A673 (cell line): Measurements from ENCODE around the gene ITPR2. TPM values are rescaled to one million over a fixed set of nuclear protein-coding genes. Genes with fewer than 3 reads are reported as not detected.

Experiments
- BruUV-seq: library from RNA; stranded (reverse); fragments of 400-500 nt; replicated peaks from 2 replicates; lab custom pipeline; 2021; lab: Mats Ljungman, UMichigan
- CTCF ChIA-PET: fragments of 300-600 bp; sonication (Branson Sonifier 250); formaldehyde crosslinking; loops from one replicate; lab custom pipeline; 2022; ENCODE audit warnings: antibody characterized with exemption; lab: Charles Lee
- POLR2A ChIA-PET: fragments of 300-600 bp; sonication (Branson Sonifier 250); formaldehyde crosslinking; loops from one replicate; lab custom pipeline; 2022; ENCODE audit warnings: antibody characterized with exemption; ENCODE audit not compliant: low non-redundant PET; lab: Charles Lee
- DNase-seq: peaks from one replicate; pipeline ENCODE4 v3.0.0-alpha.2; 2015; ENCODE audit warnings: low spot score
- H3K27ac ChIP-seq: fragments of 200-600 bp; sonication (generic); 2 replicates; pipeline ENCODE4 v1.5.1; 2016; ENCODE audit warnings: mixed run types, low read depth, mild to moderate bottlenecking, mixed read lengths, antibody characterized with exemption, low read length; ENCODE audit not compliant: poor library complexity, severe bottlenecking
- H3K27me3 ChIP-seq: fragments of 200-600 bp; sonication (generic); replicated peaks from 2 replicates; pipeline ENCODE4 v1.6.1; 2017; ENCODE audit warnings: mixed run types, low read depth, mild to moderate bottlenecking, mixed read lengths, antibody characterized with exemption, low read length; ENCODE audit not compliant: insufficient read depth, poor library complexity
- H3K36me3 ChIP-seq: fragments of 200-600 bp; sonication (generic); 2 replicates; pipeline ENCODE4 v1.6.1; 2016; ENCODE audit warnings: mixed run types, mild to moderate bottlenecking, mixed read lengths, antibody characterized with exemption, low read length; ENCODE audit not compliant: insufficient read depth, poor library complexity, severe bottlenecking
- H3K4me1 ChIP-seq: fragments of 200-600 bp; sonication (generic); 2 replicates; pipeline ENCODE4 v1.6.1; 2017; ENCODE audit warnings: mixed run types, mild to moderate bottlenecking, mixed read lengths, antibody characterized with exemption, low read length; ENCODE audit not compliant: insufficient read depth, poor library complexity, severe bottlenecking
- H3K4me3 ChIP-seq: fragments of 200-600 bp; sonication (generic); 2 replicates; pipeline ENCODE4 v1.5.1; 2016; ENCODE audit warnings: low read depth, mixed run types, mild to moderate bottlenecking, mixed read lengths, low read length; ENCODE audit not compliant: poor library complexity, severe bottlenecking
- H3K9me3 ChIP-seq: fragments of 200-600 bp; sonication (generic); 2 replicates; pipeline ENCODE4 v1.6.1; 2016; ENCODE audit warnings: mixed run types, low read depth, mild to moderate bottlenecking, mixed read lengths, antibody characterized with exemption, low read length; ENCODE audit not compliant: poor library complexity, severe bottlenecking
- CTCF ChIP-seq: fragments of 300-800, 200-600 bp; sonication (generic); conservative IDR thresholded peaks from 2 replicates; pipeline ENCODE4 v1.5.1; 2017; ENCODE audit warnings: low read depth, mild to moderate bottlenecking, antibody characterized with exemption, low read length, moderate library complexity, mixed read lengths
- EZH2 ChIP-seq: fragments of 200-600 bp; sonication (generic); IDR thresholded peaks from 2 replicates; pipeline ENCODE4 v1.6.1; 2017; ENCODE audit warnings: borderline replicate concordance, low read depth, mild to moderate bottlenecking, mixed read lengths, antibody characterized with exemption, low read length; ENCODE audit not compliant: poor library complexity, severe bottlenecking
- intact Hi-C: fragments of 100-400 bp; cut with micrococcal nuclease; formaldehyde crosslinking; loops from one replicate; pipeline ENCODE4 v1.10.0; 2022; ENCODE audit not compliant: unreplicated experiment
- total RNA-seq: library from RNA; stranded (reverse); gene quantifications from 2 replicates; pipeline ENCODE4 v1.2.3, GENCODE V29; 2021

The ITPR2 gene
- total RNA-seq, 1 experiment from 2014 or later: 22.6 TPM

- ChIA-PET CTCF (no interaction called here), POLR2A (no interaction called here)
- Histone ChIP-seq H3K27ac (no peak overlapping the region), H3K36me3 (no peaks in the 10 kb centered on the region), H3K4me1 (peaks cover 23% of the 10 kb centered on the region), H3K27me3 (no peaks in the 10 kb centered on the region), H3K4me3 (no peak overlapping the region), H3K9me3 (no peaks in the 10 kb centered on the region)
- no peak for DNase-seq
- TF ChIP-seq CTCF (no peak), EZH2 (no peak)
- intact Hi-C loops: no loop called here
- no TSS peak for BruUV-seq
Measured at GRCh38 chr12:26727482-26728204, 105.4 kb downstream of the ITPR2 start.

- no peak for DNase-seq
- CTCF ChIA-PET: no interaction called here
- Histone ChIP-seq H3K27me3 (no peaks in the 10 kb centered on the region), H3K4me1 (peaks cover 29% of the 10 kb centered on the region), H3K36me3 (no peaks in the 10 kb centered on the region), H3K9me3 (no peaks in the 10 kb centered on the region), H3K27ac (no peak overlapping the region), H3K4me3 (no peak overlapping the region)
- no peak for TF ChIP-seq EZH2
- TF ChIP-seq CTCF: no peak
- POLR2A ChIA-PET: no interaction called here
- no TSS peak for BruUV-seq
- intact Hi-C loops: no loop called here
Measured at GRCh38 chr12:26726956-26727355, 106.0 kb downstream of the ITPR2 start.

- no peak for DNase-seq
- H3K36me3 ChIP-seq: no peaks in the 10 kb centered on the region
- H3K9me3 ChIP-seq: no peaks in the 10 kb centered on the region
- intact Hi-C loops: no loop called here
- H3K27me3 ChIP-seq: no peaks in the 10 kb centered on the region
- no peak overlapping the region for H3K4me3 ChIP-seq
- no peak overlapping the region for H3K27ac ChIP-seq
- TF ChIP-seq CTCF (no peak), EZH2 (no peak)
- no TSS peak for BruUV-seq
- peaks cover 30% of the 10 kb centered on the region for H3K4me1 ChIP-seq
- CTCF ChIA-PET: no interaction called here
- POLR2A ChIA-PET: no interaction called here
Measured at GRCh38 chr12:26725276-26725916, 107.6 kb downstream of the ITPR2 start.
